AG10803 (cell line): ENCODE measurements around the gene RAMACL.

Experiments used
- DNase-seq: peaks from one replicate; pipeline ENCODE4 v3.0.0; 2010; ENCODE audit warnings: low read depth
- H3K4me3 ChIP-seq: 2 replicates; pipeline ENCODE4 v1.5.1; 2011; ENCODE audit warnings: mild to moderate bottlenecking, low read length, control low read depth
- CTCF ChIP-seq: conservative IDR thresholded peaks from 2 replicates; pipeline ENCODE4 v1.5.1; 2011; ENCODE audit warnings: mild to moderate bottlenecking, low read length, control low read depth, inconsistent platforms

RAMACL gene

GRCh38 chr6:166616261-166617238, 30.1 kb upstream of the RAMACL start:
- no peak for DNase-seq
- no peak overlapping the region for H3K4me3 ChIP-seq
- TF ChIP-seq CTCF, result no peak

- no peak for TF ChIP-seq CTCF
- DNase-seq, result peak; percentile 55
- no peak overlapping the region for H3K4me3 ChIP-seq
Observed at GRCh38 chr6:166615059-166615770, 28.7 kb upstream of the RAMACL start.

- DNase-seq, result no peak
- H3K4me3 ChIP-seq, result no peak overlapping the region
- no peak for TF ChIP-seq CTCF
Observed at GRCh38 chr6:166614589-166614988, 28.1 kb upstream of the RAMACL start.

GRCh38 chr6:166614171-166614583, 27.7 kb upstream of the RAMACL start:
- no peak for TF ChIP-seq CTCF
- no peak for DNase-seq
- no peak overlapping the region for H3K4me3 ChIP-seq

GRCh38 chr6:166613027-166613426, 26.5 kb upstream of the RAMACL start:
- H3K4me3 ChIP-seq, result no peak overlapping the region
- TF ChIP-seq CTCF, result no peak
- no peak for DNase-seq

- no peak for TF ChIP-seq CTCF
- no peak overlapping the region for H3K4me3 ChIP-seq
- no peak for DNase-seq
Observed at GRCh38 chr6:166612471-166612881, 26.0 kb upstream of the RAMACL start.
